Measurements from ENCODE around the gene CARS2.

Gene CARS2

GRCh38 chr13:110620596-110620995, 85.3 kb downstream of the CARS2 start:
- DNase-seq (ENCODE audit: extremely low read depth, low read depth): no peak
- no peak for TF ChIP-seq CTCF (IDR thresholded peaks at IDR 0.05; ENCODE audit: low read depth, low read length, missing control alignments)
- H3K4me3 ChIP-seq (replicated peaks; ENCODE audit: low read depth, low read length): no peak overlapping the region

- no peak for DNase-seq (ENCODE audit: extremely low read depth, low read depth)
- TF ChIP-seq CTCF (IDR thresholded peaks at IDR 0.05; ENCODE audit: low read depth, low read length, missing control alignments): no peak
- H3K4me3 ChIP-seq (replicated peaks; ENCODE audit: low read depth, low read length): no peak overlapping the region
These were observed 87.1 kb downstream of the CARS2 start for GRCh38 chr13:110618780-110619179.

GRCh38 chr13:110618167-110618566, 87.7 kb downstream of the CARS2 start:
- no peak overlapping the region for H3K4me3 ChIP-seq (replicated peaks; ENCODE audit: low read depth, low read length)

GRCh38 chr13:110617321-110618072, 88.4 kb downstream of the CARS2 start:
- TF ChIP-seq CTCF (IDR thresholded peaks at IDR 0.05; ENCODE audit: low read depth, low read length, missing control alignments): no peak
- H3K4me3 ChIP-seq (replicated peaks; ENCODE audit: low read depth, low read length): 0 out of 2 replicates have a peak overlapping the region, but pooled peaks have one; percentile 1

More at GRCh38 chr13:110618167-110618566, 87.7 kb downstream of the CARS2 start:
- TF ChIP-seq CTCF (IDR thresholded peaks at IDR 0.05; ENCODE audit: low read depth, low read length, missing control alignments): no peak
- DNase-seq (ENCODE audit: extremely low read depth, low read depth): no peak

GRCh38 chr13:110616103-110617101, 89.5 kb downstream of the CARS2 start:
- DNase-seq (ENCODE audit: extremely low read depth, low read depth): no peak
- peak overlapping the region; percentile 76 for H3K4me3 ChIP-seq (replicated peaks; ENCODE audit: low read depth, low read length)
- no peak for TF ChIP-seq CTCF (IDR thresholded peaks at IDR 0.05; ENCODE audit: low read depth, low read length, missing control alignments)

More at GRCh38 chr13:110617321-110618072, 88.4 kb downstream of the CARS2 start:
- DNase-seq (ENCODE audit: extremely low read depth, low read depth): no peak

- no peak for TF ChIP-seq CTCF (IDR thresholded peaks at IDR 0.05; ENCODE audit: low read depth, low read length, missing control alignments)
- DNase-seq (ENCODE audit: extremely low read depth, low read depth): peak; percentile 68
- H3K4me3 ChIP-seq (replicated peaks; ENCODE audit: low read depth, low read length): peak within 1 kb of the TSS; percentile 76
These were observed 90.4 kb downstream of the CARS2 start, which contains the start of gene NAXD for GRCh38 chr13:110615322-110616102. Gene NAXD, plus strand, starts transcription at chr13:110615545. Its CDS starts 57 bp downstream, at chr13:110615602.

All from HFF-Myc (cell line).